Daoy (cell line): ENCODE data around the gene PNPLA2. TPM values are rescaled to one million over a fixed set of nuclear protein-coding genes. Genes with fewer than 3 reads are reported as not detected.
A peak's percentile ranks its signal among the peaks of the same experiment; 100 is the strongest.

Source experiments
- DNase-seq: peaks from one replicate; pipeline ENCODE4 v3.0.0-alpha.2; 2015; ENCODE audit warnings: low read depth
- total RNA-seq: library from RNA; depleted of rRNA; stranded (reverse); fragments of >200 nt; shearing (Covaris generic); gene quantifications from 2 replicates; pipeline ENCODE4 v1.2.3, GENCODE V29; 2014

The PNPLA2 gene
- total RNA-seq, 1 experiment from 2014 or later = 10.9 TPM

DNA sequence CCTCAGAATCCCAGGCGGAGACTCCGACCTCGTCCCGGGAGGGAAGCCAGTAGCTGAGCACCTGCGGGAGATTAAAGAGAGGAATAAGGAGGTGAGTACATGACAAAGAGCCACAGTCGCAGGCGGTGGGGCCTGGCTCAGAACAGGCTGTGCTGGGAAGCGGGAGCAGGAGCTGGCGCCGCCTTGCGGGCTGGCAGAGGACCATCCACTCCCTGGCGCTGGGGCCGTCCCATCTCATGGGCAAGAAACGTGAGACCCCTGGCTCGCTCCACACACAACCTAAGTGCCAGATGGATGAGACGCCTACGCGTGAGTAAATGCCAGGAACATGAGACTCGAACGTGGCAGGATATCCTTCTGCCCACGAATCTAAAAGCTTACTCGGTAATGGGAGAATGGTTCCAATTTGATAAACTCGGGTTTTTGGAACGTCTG, 35.1 kb upstream of the PNPLA2 start:
- peak; percentile 77 for DNase-seq

DNA sequence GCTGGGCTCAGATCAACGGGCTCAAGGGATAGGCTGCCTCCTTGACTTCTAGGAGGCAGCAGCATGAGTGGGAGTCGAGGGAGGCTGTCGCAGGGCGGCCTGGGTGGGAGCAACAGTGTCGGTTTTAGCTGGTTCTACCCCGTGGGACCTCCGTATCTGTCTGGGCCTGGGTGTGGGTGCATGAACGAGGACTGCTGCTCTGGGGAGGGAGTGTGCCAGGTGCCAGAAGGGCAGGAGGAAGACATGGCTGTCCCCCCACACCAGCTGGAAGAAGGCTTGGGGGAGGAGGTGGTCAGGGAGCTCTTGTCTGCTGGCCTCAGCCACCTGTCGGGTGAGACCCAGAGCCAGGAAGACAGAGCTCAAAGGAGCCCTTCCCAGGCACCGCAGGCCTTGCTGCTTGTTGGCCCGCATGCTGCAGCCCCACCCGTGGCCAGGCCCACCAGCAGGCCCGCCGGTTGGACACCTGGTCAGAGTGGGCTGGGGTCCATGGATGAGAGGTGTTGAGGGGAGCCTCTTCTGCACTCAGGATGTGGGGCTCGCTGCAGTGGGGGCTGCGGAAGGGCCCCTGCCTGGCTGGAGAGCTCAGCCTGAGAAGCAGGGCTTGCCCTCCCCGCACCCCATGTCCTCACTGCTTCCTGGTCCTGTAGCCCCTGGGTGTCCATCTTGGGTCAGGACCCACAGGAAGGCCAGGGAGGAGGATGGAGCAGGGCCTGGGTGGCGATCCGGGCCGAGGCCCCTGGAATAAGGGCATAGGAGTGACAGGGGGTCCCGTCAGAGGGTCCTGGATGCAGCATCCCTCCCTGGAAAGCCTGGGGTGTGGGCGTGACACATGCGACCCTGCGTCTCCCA, 32.3 kb upstream of the PNPLA2 start:
- DNase-seq = no peak

DNA sequence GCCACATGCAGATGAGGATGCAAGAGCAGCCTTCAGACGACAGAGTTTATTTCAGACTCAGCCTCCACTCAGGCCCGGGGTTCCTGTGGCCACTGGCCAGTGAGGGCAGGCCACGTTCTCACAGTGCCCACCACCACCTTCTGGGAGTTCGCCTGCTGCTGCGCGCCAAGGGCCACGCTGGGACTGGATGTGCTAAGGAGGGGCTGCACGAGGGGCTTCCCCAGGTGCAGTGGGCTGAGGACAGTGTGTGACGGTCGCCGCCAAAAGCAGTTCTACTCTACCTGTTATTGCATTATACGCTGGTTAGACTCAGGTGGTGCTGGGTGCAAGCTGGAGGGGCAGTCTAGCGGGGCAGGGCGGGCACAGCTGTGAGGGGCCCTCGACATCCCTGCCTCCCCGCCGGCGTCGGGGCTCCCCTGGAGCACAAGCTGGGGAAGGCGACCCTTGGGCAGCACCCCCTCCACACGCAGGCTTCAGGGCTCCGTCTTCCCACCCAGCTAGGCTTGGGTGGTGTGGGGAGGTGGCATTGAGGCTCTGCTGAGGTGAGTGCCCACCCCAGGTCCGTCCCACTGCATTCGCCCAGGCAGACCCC, 31.5 kb upstream of the PNPLA2 start:
- DNase-seq = no peak

DNA sequence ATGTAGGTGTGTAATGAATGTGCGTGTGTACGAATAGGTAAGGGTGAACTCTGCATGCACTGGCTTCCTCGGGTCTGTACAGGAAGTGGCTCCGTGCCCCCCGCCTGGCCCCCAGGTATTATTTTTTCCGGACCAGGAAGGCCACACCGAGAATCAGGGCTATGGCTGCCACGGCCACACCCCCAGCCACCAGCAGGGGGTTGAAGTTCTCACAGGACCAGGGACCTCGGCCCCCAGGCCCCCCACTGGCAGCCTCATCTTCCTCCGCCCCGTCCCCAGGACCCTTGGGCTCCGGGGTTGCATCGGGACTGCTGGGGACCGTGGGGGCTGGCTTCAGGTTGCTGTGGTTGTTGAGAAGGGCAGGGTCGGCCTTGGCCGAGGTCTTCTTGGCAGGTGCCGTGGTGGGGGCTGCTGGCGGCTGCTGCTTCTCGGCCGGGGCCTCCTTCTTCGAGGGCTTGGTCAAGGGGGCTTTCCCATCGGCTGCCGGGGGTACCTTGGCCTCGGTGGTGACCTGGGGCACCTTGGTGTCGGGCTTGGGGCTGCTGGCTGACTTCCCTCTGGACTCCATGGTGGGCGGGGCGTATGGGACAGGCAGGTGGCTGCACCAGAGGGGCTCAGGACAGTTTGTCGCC, 30.6 kb upstream of the PNPLA2 start:
- DNase-seq = no peak

DNA sequence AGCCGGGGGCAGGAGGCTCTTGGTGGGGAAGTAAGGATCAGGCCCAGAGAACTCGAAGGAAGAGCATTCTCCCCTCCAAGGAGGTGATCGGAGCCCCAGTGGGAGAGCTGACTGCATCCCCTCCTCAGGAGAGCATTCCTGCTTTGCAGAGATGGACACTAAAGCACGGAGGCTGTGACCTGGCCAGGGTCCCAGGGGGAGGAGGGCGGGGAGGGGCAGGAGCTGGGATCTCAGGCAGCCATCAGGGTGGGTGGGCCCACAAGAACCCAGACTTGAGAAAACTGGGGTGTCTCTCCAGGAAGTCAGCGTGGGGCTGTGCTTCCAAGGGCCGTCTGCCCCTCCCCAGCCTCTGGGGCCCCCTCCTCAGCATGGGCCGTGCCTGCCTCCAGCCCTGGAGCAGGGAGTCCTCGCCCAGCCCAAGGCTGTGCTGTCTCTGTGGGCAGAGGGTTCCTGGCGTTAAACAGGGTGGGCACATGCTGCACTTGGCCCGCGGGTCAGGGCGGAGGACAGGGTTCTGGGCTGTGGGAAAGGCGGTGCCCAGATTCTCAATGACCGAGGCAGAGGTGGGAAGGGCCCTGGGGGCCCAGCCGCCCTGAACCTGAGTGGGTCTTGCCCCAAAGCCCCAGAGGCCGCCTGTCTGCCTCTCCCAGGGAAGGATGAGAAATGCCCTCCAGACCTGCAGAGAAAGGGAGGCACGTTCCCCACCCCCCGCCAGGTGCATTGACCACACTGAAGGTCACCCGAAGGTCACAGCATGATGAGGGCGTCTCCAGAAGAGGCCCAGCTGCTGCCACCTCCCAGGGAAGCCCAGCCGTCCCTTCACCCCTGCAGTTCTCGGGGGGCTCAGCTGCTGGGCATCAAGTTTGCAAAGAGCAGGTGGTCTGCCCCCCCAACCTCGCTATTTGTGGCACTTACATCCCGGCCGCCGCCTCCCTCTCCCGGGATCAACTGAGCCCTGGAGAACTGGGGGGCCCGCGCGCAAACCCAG, 29.5 kb upstream of the PNPLA2 start:
- no peak for DNase-seq

DNA sequence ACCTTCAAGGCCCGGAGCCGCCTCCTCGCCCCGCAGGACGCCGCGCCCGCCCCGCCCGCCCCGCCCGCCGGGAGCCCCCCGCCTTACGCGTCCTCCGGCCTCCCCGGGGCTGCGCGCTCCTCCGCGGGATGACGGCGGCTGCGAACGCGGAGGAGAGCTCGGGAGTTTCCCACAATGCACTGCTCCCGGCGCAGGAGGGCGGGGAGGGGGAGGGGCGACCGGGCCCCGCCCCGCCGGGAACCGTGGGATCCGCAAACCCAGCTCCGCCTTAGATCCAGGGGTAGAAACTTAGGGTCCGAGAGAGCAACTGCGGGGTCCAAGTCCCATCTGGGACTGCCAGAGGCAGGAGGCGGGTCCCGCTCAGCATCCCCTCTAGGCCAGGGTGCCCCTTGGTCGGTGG, 28.8 kb upstream of the PNPLA2 start, which contains the start of gene CEND1:
CEND1 (minus strand) TSS at position 148 of the 400 bp plus-strand sequence. CDS start 1,514 bp downstream, outside the sequence.
- DNase-seq = peak; percentile 61

DNA sequence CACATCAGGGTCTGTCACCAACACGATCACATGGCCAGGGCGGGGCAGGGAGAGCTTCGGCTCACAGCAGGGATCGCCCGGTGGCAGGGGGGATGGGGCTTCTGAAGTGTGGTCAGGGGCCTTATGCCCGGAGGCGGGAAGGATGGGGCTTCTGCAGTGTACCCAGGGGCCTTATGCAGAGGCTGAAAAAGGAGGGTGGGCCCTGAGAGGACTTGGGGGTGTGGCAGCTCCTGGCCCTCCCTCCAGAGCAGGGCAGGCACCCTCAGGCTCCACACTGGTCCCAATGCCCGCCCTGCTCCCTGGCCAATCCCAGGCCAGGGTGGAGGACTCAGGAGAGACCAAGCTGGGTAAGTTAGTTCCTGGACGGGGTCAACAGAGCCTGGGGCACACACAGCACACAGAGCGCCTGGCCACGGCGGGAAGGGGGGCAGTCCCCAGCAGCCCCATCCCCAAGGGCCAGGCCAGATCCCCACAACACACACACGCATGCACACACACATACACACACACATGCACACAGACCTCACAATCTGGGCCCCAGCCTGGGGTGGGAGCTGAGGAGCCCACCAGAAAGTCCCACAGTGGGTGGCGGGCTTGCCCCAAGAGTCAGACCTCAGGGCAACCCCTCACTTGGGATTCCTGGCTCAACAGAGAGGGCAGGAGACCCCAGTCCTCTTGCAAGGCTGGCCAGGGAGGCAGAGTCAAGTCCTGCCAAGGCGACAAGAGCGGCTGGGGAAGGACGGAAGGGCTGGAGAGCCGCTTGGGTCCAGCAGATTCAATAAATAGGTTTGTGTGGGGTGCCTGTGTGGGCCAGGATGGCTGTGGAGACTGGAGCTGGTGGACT, 27.8 kb upstream of the PNPLA2 start:
- peak; percentile 52 for DNase-seq

DNA sequence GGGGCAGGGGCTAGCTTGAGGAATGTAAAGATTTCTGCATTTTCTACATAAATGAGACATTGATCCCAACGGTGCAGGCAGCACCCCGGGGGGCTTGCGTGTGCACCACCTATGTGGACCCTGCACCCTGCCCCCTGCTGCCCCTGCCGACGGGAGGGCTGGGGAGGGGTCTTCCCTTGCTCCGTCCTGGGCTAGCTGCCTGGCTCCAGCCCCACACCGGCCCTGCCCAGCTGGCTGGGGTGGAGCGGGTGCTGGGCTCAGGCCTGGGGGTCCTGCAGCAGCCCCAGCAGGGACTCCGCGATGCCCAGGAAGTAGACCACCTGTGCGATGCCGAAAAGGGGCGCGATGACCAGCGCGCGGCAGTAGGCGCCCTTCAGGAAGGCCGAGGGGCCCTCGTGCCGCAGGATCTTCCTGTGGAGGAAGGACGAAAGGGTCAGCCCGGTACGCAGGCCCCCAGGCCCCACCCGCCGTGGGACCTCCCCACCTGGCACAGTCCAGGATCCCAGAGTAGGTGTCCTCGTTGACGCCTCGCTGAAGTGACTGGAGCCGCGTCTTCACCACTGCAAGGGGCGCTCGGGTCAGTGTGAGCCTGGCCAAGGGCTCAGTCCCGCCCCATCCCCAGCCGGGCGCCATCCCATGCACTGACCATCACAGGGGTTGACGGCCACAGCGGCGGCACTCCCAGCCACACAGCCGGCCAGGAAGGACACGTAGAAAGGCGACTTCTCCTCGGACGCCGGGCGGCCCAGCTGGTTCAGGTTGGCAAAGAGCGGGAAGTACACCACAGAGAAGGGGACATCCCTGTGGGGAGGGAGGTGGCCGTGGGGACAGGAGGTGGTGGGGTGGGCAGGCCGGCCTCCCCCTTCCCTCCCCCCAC, 26.8 kb upstream of the PNPLA2 start:
- DNase-seq = no peak

DNA sequence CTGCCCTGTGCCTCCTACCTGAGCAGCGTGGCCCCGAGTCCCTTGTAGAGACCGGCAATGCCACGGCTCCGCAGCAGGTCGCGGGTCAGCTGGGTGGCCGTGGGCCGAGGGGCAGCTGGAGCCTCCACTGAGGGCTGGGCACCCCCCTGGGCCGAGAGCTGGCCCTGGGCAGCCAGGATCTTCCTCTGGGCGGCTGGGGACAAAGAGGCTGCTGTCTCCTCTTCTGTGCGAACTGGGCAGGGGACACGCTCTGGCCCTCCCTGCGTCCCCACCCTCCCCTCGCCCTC, 26.2 kb upstream of the PNPLA2 start:
- no peak for DNase-seq

DNA sequence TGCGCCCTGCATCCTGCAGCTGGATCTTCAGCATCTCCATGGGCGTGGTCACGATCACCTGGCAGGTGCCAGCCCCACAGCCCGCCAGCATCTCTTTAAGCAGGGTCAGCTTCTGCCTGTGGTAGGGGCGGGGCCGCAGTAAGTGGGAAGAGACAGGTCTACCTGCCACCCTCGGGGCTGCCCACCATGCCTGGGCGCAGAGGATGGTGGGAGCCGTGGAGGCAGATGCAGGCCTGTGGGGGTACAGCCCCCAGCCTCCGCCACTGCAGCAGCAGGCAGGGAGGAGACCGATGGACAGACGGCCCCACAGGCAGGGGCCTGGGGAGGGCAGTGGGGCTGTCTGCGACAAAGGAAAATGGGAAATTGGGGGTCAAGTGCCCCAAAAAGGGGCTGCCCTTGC, 25.8 kb upstream of the PNPLA2 start:
- DNase-seq = no peak

DNA sequence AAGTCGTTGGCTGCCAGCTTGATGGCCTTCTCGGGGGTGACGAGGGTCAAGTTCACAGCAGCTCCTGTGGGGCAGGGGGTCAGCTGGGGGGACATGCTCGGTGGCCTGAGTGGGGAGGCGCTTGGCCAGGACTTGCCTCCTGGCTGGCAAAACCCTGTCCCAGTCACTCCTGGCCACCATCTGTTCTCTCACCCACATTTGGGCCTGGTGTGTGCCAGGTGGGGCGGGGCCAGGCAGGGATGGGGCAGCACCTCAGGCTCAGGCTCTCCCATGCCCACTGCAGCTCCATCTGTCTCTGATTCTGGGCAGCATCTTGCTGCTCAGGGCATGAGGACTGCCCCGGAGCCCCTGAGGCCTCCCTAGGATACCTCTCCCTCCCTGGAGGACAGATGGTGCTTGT, 25.2 kb upstream of the PNPLA2 start:
- DNase-seq = no peak

DNA sequence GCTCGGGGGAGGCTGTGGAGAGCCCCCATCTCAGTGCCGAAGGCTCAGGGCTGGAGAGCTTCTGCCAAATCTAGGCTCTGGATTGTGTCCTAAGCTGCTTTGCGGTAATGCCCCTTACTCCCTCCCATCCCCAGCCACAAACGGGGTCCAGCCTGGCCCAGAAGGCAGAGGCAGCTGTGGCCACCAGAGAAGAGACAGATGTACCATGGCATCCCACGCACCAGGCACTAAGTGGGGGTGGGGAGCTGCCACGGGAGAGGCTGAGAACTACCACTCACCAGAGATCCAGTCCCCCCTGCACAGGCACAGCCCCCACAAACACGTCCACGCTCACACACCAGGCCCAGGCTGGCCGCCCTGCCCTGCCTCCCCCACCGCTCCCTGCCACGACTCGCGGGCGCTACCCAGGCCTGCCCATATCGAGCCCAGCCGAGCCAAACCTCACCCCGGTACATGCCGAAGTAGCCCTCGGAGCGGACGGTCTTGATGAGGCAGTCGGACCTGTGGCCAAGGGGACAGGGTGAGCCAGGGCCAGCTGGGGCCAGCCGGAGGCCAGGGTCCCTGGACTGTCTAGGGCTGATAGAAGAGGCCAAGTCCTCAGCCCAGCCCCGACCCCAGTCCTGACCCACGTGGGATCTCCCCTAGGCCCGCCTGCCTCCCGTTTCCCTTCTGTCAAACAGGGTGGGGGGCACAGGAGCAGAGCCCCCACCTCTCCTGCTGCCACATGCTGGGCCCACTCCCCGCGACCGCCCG, 24.5 kb upstream of the PNPLA2 start:
- DNase-seq = no peak

DNA sequence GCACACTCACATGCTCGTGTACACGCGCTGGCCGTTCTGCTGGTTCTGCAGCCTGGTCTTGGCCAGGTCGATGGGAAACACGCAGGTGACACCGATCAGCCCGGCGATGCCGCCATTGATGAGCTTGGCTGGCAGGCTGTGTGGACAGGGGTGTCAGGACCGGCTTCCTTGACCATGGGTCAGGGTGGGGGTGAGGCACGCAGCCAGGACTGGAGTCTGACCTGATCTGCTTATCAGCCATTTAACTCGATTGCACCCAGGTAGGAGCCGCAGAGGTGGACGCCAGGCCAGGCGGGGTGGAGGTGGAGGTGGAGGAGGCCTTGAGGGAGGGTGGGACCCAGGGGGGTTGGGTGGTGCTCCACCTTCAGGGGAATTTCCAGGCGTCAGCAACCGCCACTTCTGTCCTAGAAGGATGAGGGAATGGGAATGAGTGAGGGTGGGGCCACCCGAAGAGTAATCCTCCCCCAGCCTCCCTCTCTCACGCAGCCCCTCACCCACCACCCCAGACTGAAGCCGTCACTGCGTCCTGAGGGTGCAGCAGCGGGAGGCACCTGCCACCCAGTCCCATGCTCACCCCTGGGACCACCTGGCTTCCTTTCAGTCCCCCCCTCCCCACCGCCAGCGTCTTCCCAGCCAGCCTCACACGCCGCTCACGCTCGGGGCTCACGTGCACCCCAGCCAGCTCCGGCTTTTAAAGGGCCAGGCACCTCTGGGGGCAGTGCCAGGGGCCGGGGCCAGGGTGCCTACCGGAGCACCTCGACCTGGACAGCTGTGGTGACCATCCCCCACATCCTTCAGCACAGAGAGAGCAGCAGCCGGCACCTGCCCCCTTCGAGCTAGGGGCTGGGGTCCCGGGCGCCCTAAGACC, 23.7 kb upstream of the PNPLA2 start:
- DNase-seq = no peak

DNA sequence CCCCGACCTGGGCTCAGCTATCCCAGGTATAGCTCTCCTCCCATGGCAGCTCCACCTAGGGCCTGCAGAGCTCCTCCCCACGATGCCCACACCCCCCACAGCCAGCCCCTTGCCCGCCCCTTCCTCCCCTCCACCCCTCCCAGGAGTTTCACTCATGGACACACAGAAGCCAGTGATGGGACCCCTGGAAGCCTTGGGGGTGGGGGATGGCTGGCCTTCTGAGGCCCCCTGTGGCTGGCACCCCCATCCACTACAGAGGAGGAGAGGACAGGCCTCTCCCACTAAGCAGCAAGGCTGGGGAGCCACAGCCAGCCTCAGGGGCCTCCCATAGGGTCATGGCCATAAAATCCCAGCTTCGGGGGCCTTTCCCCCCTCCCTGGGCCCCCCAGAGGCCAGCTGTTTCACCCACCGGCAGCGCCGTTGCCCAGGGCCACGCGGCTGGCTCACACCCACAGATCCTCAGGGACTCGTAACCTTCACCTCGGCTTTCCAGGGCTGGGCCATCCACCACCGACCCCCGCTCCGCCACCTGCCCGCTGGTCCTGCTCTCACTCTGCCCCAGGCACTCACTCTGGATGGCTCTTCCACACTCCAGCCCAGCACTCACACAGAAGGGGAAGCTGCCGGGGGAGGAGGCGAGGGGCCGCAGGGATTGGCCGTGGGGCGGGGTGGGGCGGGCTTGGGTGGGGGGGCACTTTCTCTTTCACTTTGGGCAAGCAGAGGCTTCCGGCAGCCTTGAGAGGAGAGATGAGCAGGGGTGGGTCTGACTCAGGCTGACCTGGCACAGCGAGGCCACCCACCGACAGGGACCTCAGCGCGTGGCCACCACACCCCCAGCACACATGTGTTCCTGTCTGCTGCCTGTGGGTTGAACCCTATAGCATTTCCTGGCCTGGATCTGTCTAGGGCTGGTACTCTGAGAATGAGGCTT, 22.8 kb upstream of the PNPLA2 start:
- DNase-seq = peak; percentile 96

DNA sequence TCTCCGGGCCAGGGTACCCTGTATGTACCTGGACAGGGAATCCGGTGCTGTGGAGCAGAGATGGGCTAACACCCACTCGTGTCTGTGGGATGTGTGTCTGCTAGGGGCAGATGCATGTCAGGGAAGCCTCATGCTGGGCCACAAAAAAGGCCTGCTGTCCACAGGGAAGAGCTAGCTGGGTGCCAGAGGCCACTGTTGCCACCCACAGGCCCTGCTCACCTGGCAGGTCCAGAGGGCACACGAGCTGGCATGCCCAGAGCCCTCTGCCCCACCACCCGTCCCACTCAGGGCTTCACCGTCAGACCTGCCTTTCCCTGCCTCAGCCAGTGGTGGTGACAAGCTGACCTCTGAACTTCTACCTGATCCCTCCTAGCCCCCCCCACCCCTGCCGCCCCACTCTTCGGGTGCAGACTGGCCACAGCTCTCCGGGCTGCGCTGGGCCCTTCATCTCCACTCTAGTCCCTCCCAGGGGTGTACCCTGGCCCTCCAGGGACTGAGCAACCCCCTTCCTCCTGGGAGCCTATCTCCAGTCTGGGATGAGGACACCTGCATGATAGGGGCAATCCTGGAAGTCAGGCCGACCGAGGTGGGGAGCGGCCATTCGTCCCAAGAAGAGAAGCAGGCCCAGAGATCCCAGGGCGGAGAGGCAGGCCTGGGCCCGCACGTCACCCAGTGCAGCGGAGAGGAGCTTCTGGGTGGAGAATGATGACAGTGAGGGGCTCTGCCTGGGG, 22.0 kb upstream of the PNPLA2 start:
- no peak for DNase-seq
